GM21381 (cell line): Measurements from ENCODE around the gene MRPS7.
A peak's percentile ranks its signal among the peaks of the same experiment; 100 is the strongest.
"Not testable (repeated sequence)": the region's sequence is repeated elsewhere in the genome, so short reads cannot be mapped to it uniquely, and the experiment has no call there.

ENCODE experiments used
- ATAC-seq: cut with Tn5 transposase; IDR thresholded peaks from one replicate; pipeline ENCODE4 v1.9.1; 2021; ENCODE audit warnings: mild to moderate bottlenecking, moderate library complexity; ENCODE audit not compliant: unreplicated experiment

The MRPS7 gene

DNA sequence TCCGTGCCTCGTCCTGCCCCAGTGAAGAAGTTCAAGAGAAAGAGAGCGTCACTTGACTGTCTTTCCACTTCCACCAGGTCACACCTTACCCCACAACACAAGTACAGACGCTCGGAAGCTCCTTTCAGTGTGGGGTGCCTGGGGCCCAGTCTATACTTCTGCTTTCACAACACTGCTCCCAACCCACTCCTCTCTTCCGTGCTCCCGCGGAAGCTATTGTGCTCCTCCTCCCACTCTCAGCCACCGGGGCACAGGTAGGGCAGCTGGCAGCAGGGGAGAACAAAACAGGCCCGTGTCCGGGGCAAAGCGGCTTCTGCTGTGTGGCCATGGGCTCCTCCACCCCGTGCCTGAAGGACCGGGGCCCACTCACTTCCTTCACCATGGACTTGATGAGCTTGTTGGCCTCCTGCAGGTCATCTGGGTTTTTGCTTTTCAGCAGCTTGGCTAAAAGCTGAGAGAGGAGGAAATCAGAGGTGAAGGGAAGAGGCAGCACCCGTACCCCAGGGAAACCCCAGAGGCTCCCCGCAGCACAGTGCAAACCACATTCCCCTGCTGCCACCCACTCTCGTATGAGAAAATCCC is 19.1 kb upstream of the MRPS7 start:
- ATAC-seq, result no peak

DNA sequence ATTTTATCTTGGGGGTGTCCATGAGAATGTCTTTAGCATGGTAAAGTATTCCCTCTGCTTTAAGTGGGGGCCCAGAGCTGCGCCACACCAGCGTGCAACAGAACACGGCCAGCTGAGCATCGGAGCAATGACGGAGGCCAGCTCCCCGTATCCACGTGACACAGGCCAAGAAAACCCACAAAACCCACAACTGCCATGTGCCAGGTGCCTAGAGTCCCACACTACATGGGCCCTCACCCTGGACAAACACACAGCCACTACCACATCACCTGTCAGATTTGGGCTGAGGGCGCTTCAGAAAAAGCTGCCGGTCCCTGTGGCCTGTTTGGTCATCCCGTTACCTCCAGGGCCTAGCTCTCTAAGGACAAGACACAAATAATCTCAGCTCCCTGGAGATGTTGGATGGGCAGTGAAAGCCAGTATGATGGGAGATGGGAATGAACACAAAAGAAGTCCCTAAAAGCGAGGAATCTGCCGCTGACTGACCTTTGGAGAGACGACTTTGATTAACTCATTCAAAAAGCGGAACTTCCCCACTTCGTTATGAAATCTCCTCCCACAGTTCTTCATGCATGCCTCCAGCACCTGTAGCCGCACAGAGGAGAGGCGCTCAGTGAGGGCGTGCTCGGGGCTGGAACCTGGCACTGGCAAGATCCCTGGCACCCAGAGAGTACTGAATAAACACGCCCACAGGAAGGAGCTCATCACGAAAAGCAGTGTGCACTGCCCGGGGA is 17.4 kb upstream of the MRPS7 start:
- no peak for ATAC-seq

DNA sequence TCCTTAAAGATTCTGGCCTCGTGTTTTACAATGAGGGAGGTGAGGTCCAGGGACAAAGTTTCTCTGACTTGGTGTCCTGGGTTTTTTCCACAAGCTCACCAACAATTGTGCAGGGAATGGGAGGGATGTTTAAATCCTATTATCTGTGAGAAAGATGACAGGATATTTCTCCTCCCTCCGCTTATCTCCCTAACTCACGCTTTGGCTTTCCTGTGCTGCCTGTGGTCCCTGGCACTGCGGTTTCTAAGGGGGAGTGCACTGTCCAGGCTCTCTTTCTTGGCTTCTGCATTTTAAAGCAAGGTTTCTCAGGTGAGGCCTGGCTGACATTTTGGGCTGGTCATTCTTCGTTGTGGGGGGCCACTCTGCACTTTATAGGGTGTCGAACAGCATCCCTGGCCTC is 16.7 kb upstream of the MRPS7 start:
- no peak for ATAC-seq

DNA sequence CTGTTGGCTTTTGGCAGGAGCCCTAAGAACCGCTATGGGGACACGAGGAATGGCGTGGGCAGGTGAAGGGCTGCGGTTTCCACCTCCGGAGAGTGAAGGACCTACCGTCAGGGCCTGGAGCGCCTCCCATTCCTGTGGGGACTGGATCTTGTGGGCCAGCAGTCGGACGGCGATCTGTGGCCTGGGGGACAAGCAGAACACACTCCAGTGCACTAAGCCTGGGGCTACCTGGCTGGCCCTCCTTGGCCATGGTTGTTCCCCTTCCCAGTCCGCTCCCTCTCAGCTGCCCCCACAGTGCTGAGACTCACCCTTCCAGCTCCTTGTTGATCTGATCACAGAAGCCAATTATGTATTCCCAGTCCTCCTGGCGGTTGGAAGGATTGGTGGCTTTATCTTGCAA is 15.3 kb upstream of the MRPS7 start:
- ATAC-seq, result no peak

DNA sequence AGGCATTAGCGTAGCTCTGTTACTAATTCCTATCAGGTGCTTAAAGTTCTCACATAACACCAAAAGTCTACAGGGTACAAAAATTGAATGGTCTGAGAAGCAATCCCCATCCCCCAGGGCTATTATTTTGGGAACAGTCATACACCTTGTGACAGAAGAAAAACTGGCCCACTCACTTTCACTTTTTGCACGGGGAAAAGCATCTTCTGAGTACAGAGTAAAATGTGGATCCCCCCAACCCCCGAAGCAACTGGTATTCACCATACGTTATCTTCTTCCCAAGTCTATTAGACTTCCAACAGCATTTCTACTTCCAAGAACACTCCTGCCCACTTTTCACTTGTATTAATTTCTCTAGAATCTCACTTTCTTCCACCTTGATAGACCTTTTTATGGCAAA is 12.1 kb upstream of the MRPS7 start:
- no peak for ATAC-seq

DNA sequence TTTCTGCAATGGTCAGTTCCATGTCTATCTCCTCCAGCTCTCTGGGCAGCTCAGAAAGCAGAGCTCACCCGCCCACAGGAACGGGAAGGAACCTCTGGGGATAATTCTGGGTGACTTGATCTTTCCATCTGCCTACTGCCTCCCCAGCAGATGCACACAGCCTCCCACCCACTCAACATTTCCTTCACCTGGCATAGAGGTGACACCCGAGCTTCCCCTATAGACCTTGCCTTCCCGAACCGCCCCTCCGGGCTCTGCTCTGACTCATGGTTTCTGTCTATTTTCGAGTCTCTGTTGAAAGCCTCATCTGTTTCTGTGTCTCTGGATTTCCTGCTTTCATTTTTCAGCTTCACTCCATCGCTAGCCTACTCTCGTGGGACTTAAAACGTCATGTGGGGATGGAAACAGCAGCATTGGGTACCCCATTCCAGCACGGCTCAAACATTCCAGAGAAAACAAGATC is 11.6 kb upstream of the MRPS7 start:
- ATAC-seq, result peak; percentile 86

DNA sequence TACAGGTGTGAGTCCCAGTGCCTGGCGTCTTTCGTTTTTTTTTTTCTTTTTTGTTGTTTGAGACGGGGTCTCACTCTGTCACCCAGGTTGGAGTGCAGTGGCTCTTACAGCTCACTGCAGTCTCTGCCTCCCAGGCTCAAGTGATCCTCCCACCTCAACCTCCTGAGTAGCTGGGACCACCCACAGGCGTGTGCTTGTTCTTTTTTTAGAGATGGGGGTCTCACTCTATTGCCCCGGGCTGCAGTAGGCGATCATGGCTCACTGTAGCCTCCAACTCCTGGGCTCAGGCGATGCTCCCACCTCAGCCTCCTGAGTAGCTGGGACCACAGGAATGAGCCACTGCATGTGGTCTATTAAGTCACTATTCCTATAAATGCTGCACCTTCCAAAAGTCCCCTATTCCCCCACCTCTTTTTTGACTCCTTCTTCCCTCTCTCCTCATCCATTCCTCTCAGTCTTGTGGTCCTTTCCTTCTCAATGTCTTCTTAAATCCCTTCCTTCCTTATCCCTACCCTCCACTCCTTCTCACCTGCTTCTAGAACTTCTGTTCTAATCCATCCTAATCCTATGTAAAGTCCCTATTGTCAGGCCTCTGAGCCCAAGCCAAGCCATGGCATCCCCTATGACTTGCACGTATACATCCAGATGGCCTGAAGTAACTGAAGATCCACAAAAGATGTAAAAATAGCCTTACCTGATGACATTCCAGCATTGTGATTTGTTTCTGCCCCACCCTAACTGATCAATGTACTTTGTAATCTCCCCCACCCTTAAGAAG is 9.5 kb upstream of the MRPS7 start:
- ATAC-seq, result no peak

DNA sequence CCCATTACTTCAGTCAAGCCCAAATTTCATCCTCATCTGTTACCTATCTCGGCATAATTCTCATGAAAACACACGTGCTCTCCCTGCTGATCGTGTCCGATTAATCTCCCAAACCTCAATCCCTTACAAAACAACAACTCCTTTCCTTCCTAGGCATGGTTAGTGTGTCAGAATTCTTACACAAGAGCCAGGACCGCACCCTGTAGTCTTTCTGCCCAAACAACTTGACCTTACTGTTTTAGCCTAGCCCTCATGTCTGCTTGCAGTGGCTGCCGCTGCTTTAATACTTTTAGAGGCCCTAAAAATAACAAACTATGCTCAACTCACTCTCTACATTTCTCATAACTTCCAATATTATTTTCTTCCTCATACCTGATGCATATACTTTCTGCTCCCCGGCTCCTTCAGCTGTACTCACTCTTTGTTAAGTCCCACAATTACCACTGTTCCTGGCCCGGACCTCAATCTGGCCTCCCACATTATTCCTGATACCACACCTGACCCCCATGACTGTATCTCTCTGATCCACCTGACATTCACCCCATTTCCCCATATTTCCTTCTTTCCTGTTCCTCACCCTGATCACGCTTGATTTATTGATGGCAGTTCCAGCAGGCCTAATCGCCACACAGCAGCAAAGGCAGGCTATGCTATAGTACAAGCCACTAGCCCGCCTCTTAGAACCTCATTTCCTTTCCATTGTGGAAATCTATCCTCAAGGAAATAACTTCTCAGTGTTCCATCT is 5.6 kb upstream of the MRPS7 start:
- ATAC-seq, result not testable (repeated sequence)

DNA sequence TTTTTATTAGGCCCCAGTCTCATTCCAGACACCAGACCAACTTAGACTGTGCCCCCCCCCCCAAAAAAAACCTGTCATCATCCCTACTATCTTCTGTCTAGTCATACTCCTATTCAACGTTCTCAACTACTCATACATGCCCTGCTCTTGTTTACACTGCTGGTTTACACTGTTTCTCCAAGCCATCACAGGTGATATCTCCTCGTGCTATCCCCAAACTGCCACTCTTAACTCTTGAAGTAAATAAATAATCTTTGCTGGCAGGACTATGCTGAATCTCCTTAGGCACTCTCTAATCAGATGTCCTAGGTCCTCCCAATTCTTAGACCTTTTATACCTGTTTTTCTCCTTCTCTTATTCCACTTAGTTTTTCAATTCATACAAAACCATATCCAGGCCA is 4.5 kb upstream of the MRPS7 start:
- ATAC-seq, result not testable (repeated sequence)

DNA sequence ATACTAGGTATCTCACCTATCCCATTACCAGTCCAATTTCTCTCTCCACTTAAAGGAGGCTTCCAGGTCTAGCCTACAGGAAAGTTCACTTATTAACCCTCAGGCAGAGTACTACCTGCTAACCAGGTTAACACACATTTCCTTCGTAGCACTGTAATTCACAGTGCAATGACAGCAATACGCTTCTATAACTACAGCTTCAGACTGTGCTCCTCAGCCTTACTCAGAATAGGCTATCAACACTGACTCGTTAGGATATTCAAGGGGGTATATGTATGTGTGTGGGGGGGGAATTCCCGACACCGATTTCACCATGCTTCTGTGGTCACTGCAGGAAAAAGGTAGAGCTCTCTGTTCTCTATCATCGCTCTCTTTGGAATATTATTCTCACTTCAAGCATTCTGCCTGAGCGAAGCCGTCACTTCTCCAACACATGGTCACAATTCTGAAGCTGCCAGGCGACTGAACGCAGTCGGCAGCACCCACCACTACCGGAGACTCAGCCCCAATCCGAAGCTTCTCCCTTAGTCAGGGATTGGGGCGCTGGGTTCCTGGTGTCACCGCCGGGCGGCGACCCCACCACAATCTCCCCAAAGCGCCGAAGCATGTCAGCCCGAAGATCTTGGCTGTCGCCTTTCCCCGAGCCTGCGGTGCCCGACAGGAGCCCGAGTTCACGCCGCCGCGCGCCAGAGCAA is 891 bp upstream of the MRPS7 start:
- no peak for ATAC-seq

DNA sequence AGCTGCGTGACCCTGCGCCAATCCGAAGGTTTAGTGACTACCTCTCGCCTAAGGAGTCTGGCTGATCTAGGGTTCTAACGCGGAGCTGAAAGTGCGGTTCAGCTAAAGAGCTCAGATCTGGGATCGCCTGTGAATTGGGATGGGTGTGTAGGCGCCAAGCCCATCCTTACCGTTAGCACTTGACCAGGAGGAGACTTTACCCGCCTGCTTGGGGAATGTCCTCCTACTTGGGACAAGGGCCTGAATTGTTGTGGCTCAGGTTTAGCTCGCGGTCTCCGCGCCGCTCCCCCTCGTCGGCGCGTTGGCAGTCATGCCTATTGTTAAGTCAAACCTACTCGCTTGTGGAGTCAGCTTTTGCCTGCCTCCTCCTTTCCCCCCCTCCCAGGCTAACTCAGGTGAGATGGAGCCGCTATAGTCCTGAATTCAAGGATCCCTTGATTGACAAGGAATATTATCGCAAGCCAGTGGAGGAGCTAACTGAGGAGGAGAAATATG is 480 bp downstream of the MRPS7 start:
- no peak for ATAC-seq

DNA sequence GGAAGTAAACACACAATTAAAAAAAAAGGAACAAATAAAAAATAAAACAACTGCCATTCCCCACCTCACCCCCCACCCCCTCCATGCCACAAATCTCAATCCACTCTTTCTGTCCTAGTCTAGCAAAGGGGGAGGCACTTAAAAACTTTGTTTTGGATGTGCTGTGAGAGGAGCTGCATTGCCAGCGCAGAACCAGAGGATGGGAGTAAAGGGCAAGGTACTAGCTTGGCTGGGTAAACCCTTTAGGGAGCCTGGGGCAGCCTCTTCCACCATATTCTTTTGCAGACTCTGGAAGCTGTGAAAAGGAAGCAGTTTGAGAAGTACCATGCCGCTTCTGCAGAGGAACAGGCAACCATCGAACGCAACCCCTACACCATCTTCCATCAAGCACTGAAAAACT is 1.4 kb downstream of the MRPS7 start:
- no peak for ATAC-seq

DNA sequence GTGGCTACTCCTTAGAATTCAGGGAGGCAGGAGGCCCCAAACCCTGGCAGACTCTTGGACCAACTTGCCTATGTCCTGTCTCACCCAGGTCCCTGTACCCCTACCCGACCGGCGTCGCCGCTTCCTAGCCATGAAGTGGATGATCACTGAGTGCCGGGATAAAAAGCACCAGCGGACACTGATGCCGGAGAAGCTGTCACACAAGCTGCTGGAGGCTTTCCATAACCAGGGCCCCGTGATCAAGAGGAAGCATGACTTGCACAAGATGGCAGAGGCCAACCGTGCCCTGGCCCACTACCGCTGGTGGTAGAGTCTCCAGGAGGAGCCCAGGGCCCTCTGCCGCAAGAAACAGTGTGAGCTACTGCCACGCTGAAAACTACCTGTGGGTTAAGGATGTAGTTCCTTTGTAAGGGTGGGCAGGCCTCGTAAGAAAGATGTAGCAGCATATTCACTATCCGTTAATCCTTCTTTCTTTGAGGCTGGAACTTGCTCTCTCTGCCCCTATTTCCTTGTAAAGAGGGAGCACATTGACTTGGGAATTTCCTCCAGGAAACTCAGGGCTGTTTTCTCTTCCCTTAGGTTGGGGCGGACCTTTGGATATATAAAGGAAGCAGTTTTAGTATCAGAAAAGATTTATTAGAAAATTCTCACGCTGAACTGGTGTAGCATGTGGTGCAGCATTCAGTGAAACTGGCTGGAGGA is 4.1 kb downstream of the MRPS7 start:
- ATAC-seq, result no peak

DNA sequence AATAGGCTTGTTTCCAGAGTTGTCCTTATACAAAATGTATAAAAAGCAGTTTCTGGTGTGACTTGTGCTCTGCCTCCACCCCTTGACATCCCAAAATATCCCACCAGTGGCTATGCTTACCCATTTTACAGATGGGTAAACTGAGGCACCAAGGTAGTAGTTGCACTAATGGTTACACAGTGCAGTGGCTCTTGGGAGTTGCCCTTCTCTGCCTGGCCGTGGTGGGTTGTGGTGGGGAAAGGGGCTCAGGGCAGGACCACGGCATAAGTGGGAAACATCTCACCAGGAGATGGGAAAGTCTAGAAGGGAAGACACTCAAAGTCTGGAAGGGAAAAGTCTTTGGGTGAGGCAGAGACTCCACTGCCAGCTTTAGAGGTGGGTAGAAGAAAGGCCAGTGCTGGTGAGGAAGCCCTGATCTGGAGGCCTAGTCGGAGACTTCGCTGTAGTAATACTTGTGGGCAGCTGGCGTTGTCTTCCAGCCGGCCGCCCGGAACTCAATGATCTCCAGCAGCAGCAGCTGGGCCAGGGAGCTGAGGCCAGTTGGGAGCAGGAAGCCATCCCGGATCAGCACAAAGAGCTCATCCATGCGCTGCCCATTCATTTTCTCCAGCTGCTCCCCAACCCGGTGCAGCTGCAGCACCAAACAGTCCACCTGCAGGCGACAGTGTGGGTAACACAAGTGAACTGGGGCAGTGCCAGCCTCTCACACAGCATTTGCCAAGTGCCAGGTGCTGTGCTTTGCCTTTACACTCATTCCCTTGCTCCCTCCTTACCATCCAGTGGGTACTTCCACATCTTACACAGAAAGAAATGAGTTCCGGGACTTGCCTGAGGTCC is 4.9 kb downstream of the MRPS7 start:
- ATAC-seq, result no peak

DNA sequence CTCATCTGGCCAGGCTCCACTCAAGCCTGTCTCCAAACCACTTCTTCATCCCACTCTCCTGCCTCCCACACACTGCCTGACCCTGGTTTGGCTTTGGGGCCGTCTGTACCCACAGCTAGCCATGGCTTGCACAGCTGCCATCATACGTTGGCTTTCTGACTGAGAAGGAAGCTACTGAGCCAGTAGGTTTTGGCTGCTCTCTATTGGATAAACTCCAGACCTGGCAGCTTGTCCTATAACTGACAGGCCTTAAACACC is 5.4 kb downstream of the MRPS7 start:
- no peak for ATAC-seq

DNA sequence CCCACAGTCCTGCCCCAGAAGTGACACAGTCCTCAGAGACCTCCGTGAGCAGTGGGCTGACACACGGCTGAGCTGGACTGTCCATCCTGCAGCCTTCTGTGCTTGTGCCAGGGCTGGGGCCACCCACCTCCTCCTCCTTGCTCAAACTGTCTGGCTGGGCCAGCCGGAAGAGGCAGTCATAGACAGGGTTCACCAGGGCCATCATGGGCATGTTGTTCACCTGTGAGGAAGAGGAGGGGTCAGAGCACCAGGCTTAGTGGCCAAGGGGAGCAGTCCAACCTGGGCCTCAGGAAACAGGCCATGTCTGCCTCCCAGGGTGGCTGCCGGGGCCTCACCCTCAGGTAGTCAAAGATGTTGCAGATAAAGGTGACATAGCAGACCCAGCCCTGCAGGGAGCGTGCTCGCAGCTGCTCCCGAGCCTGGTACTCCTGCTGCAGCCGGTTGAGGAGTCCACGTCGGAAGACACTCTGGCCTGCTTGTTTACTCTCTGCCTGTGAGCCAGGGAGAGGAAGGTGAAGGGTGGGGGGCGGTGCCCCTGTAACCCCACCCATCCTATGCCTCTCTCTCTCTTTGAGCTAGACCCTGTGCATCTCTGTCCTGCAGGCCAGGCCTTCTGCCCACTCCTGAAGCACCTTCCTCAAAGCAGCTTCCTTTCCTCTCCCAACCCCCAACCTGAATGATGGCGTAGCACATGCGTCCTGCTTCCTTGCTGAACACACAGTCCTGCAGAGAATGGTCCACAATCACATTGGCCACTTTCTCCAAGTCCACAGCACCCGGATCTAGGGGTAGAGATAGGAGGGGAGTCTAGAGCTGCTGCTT is 5.9 kb downstream of the MRPS7 start:
- no peak for ATAC-seq

DNA sequence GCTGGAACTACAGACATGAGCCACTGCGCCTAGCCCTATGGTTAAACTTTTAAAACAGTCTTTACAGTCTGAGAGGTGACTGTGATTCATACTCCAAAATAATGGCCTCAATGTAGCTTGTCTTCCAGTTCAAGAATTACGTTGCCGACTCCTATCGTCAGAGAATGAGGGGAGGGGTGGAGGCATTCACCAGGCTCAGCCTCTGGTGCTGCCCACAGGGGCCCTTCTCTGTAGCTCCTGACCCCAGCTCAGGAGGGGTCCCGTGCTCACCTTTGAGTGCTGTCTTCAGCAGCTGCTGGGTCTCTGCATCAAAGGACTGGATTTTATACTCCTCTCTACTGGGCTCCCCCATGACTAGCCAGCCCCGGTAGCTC is 8.2 kb downstream of the MRPS7 start:
- no peak for ATAC-seq

DNA sequence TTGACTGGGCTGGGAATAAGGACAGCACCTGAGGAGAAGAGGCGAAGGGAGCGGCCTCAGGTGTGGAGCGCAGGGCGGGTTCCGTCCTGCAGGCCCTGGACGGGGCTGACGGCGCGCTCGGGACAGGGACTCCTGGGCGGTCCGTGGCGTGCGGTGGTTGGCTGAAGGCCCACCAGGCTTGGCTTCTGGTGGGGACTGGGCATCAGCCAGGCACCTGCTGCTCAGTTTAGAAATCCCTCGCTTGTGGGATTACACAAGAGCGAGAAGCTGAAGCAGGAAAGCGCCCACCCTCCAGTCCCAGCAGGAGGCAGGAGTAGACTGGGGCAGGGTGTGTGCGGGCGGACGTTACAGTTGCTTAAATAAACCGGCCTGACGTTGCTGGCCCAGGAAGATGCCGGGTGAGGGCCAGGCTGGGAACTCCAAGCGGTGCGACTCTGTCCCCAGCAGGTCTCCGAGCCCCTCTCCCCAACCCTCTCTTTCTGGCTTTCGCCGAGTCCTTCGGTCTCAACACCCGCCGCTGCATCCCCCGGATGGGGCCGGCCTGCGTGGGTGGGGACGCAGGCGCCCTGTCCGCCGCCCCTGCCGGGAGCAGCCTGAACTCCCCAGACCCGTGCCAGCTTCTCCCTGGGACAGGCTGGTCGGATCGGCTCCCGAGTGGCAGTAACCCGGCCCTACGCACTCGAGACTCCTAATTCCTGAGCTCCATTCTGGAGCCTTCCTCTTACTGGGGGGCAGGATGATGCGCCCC is 8.7 kb downstream of the MRPS7 start:
- ATAC-seq, result peak; percentile 41
